ENCODE data around the gene CTDSPL.

GRCh38 chr3:38000965-38001455, 139.3 kb downstream of the CTDSPL start:
- TF ChIP-seq CTCF (IDR thresholded peaks at IDR 0.05; ENCODE audit: poor library complexity) (no peak), EZH2phosphoT487 (IDR thresholded peaks at IDR 0.05; ENCODE audit: low read depth, severe bottlenecking, unreplicated experiment) (no peak), EZH2 (IDR thresholded peaks at IDR 0.05; ENCODE audit: borderline replicate concordance) (no peak)
